OCI-LY7 (cell line): ENCODE data around the gene AKAP7. TPM values are rescaled to one million over a fixed set of nuclear protein-coding genes. Genes with fewer than 3 reads are reported as not detected.

Experiments used
- BruUV-seq: library from RNA; stranded (reverse); fragments of 400-500 nt; replicated peaks from 2 replicates; lab custom pipeline; 2021; lab: Mats Ljungman, UMichigan
- CTCF ChIA-PET: fragments of 300-600 bp; sonication (Branson Sonifier 250); formaldehyde crosslinking; loops from one replicate; lab custom pipeline; 2022; ENCODE audit warnings: antibody characterized with exemption; ENCODE audit not compliant: unreplicated experiment; lab: Charles Lee
- POLR2A ChIA-PET: fragments of 300-600 bp; sonication (Branson Sonifier 250); formaldehyde crosslinking; loops from one replicate; lab custom pipeline; 2022; ENCODE audit warnings: antibody characterized with exemption; lab: Charles Lee
- DNase-seq: peaks from one replicate; pipeline ENCODE4 v3.0.0-alpha.2; 2015; ENCODE audit warnings: low spot score
- H2AFZ ChIP-seq: fragments of 200-600 bp; sonication (generic), shearing (Covaris generic); 2 replicates; pipeline ENCODE4 v1.6.1; 2014; ENCODE audit warnings: mild to moderate bottlenecking, antibody characterized with exemption, low read length, moderate library complexity
- H3K27ac ChIP-seq: fragments of 200-600 bp; sonication (generic); 2 replicates; pipeline ENCODE4 v1.5.1; 2014; ENCODE audit warnings: mixed run types, low read depth, mild to moderate bottlenecking, moderate library complexity, low read length, inconsistent platforms; ENCODE audit not compliant: poor library complexity, severe bottlenecking
- H3K36me3 ChIP-seq: fragments of 200-600 bp; sonication (generic); 2 replicates; pipeline ENCODE4 v1.6.1; 2014; ENCODE audit warnings: mild to moderate bottlenecking, antibody characterized with exemption, low read length, moderate library complexity, mixed read lengths; ENCODE audit not compliant: insufficient read depth
- H3K4me1 ChIP-seq: fragments of 200-600 bp; sonication (generic); 2 replicates; pipeline ENCODE4 v1.5.1; 2014; ENCODE audit warnings: mild to moderate bottlenecking, low read length; ENCODE audit not compliant: insufficient read depth, poor library complexity, severe bottlenecking
- H3K4me2 ChIP-seq: fragments of 200-600 bp; sonication (generic); 2 replicates; pipeline ENCODE4 v1.6.1; 2014; ENCODE audit warnings: mild to moderate bottlenecking, low read length
- H3K4me3 ChIP-seq: fragments of 200-600 bp; sonication (generic); 2 replicates; pipeline ENCODE4 v1.5.1; 2014; ENCODE audit warnings: mild to moderate bottlenecking, low read depth, low read length; ENCODE audit not compliant: poor library complexity, severe bottlenecking
- H3K79me2 ChIP-seq: fragments of 200-600 bp; sonication (generic); 2 replicates; pipeline ENCODE4 v1.6.1; 2016; ENCODE audit warnings: low read depth, mild to moderate bottlenecking, low read length, moderate library complexity, mixed read lengths; ENCODE audit not compliant: insufficient read depth
- H3K9me2 ChIP-seq: fragments of 200-600 bp; sonication (generic); 2 replicates; pipeline ENCODE4 v1.6.1; 2016; ENCODE audit warnings: mild to moderate bottlenecking, low read length, mixed read lengths; ENCODE audit not compliant: insufficient read depth
- H3K9me3 ChIP-seq: fragments of 200-600 bp; sonication (generic); 2 replicates; pipeline ENCODE4 v1.6.1; 2014; ENCODE audit warnings: mild to moderate bottlenecking, mixed run types, low read length, mixed read lengths
- H4K20me1 ChIP-seq: fragments of 200-600 bp; sonication (generic); 2 replicates; pipeline ENCODE4 v1.6.1; 2014; ENCODE audit warnings: mild to moderate bottlenecking, antibody characterized with exemption, low read length, moderate library complexity, mixed read lengths; ENCODE audit not compliant: insufficient read depth
- EZH2phosphoT487 ChIP-seq: fragments of 200-600 bp; sonication (generic); IDR thresholded peaks from 2 replicates; pipeline ENCODE4 v1.6.1; 2018; ENCODE audit warnings: low read depth, borderline replicate concordance, mild to moderate bottlenecking, mixed run types, antibody characterized with exemption, low read length, moderate library complexity, mixed read lengths
- intact Hi-C: fragments of 100-400 bp; cut with micrococcal nuclease; formaldehyde crosslinking; loops from one replicate; pipeline ENCODE4 v1.10.0; 2022; ENCODE audit not compliant: unreplicated experiment
- total RNA-seq, 2 experiments: library from RNA; depleted of rRNA in 1 of 2; stranded (reverse); fragments of >200 nt in 1 of 2; shearing (Covaris generic) in 1 of 2; gene quantifications; 2 replicates each; pipeline ENCODE4 v1.2.3, GENCODE V29; 2014 to 2022
- TF ChIP-seq, protein P1 (sequence below): fragments of 200-600 bp; sonication (generic); conservative IDR thresholded peaks from 2 replicates; pipeline ENCODE4 v1.5.1; 2014; ENCODE audit warnings: mild to moderate bottlenecking, antibody characterized with exemption, low read length, moderate library complexity, mixed read lengths

Gene AKAP7
- total RNA-seq, 2 experiments from 2014 or later = 5.6 to 6.9 TPM

DNA sequence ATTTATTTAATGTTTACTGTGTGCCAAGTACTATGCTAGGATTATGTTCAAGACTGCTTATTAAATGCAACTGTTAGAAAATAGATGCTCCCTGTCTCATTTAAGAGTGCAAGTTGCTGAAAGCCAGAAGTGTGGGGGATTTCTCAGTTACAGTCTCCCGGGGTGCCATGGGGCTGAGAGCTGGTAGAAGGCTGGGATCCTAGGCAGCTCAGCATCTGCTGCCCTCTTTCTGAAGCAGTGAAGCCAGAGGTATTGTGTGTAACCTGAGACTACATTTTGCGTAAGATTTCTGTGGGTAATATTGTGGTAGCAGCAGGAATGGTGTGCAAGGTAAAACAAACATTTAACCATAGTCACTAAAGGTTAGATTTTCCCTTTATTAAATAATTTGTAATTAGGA, 120.6 kb downstream of the AKAP7 start:
- H3K36me3 ChIP-seq = no peaks in the 10 kb centered on the region
- no peak overlapping the region for H3K4me2 ChIP-seq
- no peak overlapping the region for H3K27ac ChIP-seq
- H2AFZ ChIP-seq = no peak overlapping the region
- intact Hi-C loops = no loop called here
- TF ChIP-seq, protein P1, sequence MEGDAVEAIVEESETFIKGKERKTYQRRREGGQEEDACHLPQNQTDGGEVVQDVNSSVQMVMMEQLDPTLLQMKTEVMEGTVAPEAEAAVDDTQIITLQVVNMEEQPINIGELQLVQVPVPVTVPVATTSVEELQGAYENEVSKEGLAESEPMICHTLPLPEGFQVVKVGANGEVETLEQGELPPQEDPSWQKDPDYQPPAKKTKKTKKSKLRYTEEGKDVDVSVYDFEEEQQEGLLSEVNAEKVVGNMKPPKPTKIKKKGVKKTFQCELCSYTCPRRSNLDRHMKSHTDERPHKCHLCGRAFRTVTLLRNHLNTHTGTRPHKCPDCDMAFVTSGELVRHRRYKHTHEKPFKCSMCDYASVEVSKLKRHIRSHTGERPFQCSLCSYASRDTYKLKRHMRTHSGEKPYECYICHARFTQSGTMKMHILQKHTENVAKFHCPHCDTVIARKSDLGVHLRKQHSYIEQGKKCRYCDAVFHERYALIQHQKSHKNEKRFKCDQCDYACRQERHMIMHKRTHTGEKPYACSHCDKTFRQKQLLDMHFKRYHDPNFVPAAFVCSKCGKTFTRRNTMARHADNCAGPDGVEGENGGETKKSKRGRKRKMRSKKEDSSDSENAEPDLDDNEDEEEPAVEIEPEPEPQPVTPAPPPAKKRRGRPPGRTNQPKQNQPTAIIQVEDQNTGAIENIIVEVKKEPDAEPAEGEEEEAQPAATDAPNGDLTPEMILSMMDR = no peak
- TF ChIP-seq EZH2phosphoT487 = no peak
- H3K79me2 ChIP-seq = no peaks in the 10 kb centered on the region
- CTCF ChIA-PET = no interaction called here
- no peaks in the 10 kb centered on the region for H3K9me2 ChIP-seq
- BruUV-seq = no TSS peak
- no peak for DNase-seq
- peaks cover 20% of the 10 kb centered on the region for H3K4me1 ChIP-seq
- H3K9me3 ChIP-seq = no peaks in the 10 kb centered on the region
- H4K20me1 ChIP-seq = no peaks in the 10 kb centered on the region
- H3K4me3 ChIP-seq = no peak overlapping the region
- POLR2A ChIA-PET = interaction anchor here (1.1 kb wide), 1 partner anchor 25 kb away, joined by 3 read pairs; no protein-coding TSS in a partner anchor

DNA sequence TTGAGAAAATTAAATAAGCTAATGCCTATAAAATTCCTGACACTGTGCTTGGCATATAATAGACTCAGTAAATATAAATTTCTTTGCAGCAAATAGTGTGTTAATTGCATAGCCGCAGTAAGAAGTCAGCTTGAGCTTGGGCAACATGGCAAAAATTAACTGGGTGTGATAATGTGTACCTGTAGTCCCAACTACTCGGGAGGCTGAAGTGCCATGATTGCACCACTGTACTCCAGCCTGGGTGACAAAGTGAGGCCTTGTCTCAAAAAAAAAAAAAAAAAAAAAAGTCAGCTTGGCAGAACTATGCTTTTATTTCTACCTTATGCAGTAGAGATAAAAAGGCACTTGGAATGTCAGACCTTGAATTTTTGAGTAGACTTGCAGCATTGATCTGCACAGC, 121.8 kb downstream of the AKAP7 start:
- no peaks in the 10 kb centered on the region for H3K79me2 ChIP-seq
- CTCF ChIA-PET = interaction anchor here (0.6 kb wide), 1 partner anchor 291 kb away, joined by 8 read pairs; no protein-coding TSS in a partner anchor

More for the DNA sequence above, 121.8 kb downstream of the AKAP7 start:
- Histone ChIP-seq H2AFZ (no peak overlapping the region), H3K4me2 (no peak overlapping the region), H3K36me3 (no peaks in the 10 kb centered on the region), H3K4me1 (peaks cover 8% of the 10 kb centered on the region), H4K20me1 (no peaks in the 10 kb centered on the region), H3K27ac (no peak overlapping the region), H3K9me3 (0 out of 2 replicates have a peak, but pooled peaks cover 6% of the 10 kb centered on the region), H3K4me3 (no peak overlapping the region), H3K9me2 (no peaks in the 10 kb centered on the region)
- no peak for TF ChIP-seq EZH2phosphoT487
- TF ChIP-seq, protein P1 = no peak
- BruUV-seq = no TSS peak
- POLR2A ChIA-PET = interaction anchor here (0.6 kb wide), 4 partner anchors 52 to 1871 kb away, joined by 4 to 8 read pairs (median 6); no protein-coding TSS in a partner anchor
- intact Hi-C loops = no loop called here
- no peak for DNase-seq
